Limb (tissue), 2 donors: ENCODE results near the gene CGB3.

Source experiments
- DNase-seq, 2 donors: peaks; one replicate each; pipeline ENCODE4 v3.0.0-alpha.2; 2016; ENCODE audit errors: extremely low spot score in 2 of 2

Gene CGB3

DNA sequence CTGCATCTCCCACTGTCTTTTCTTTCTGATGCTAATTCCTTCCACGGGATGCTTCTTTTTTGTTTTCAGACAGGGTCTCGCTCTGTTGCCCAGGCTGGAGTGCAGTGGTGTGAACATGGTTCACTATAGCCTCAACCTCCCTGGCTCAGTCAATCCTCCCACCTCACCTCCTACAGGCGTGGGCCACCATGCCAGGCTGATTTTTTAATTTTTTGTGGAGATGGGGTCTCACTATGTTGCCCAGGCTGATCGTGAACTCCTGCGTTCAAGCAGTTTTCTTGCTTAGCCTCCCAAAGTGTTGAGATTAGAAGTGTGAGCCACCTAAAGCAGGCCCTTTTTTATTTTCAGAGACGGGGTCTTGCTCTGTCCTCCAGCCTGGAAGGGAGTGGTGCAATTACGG, 35.8 kb downstream of the CGB3 start:
- DNase-seq, result no peak

DNA sequence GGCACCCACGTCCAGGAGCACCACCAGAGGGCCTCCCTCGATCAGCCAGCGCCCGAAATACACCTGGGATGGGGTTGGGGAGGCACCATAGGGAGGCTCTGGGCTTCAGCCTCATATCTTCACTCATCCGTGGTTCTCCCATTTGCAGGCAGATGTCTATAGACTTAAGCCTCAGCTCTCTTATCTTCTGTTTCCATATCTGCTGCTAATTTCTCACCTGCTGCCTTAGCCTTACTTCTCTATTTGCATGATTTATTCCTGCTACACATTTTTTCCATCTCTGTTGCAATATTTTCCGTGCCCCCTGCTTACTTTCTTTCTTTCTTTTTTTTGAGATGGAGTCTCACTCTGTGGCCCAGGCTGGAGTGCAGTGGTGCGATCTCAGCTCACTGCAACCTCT, 36.8 kb downstream of the CGB3 start:
- DNase-seq, result no peak

DNA sequence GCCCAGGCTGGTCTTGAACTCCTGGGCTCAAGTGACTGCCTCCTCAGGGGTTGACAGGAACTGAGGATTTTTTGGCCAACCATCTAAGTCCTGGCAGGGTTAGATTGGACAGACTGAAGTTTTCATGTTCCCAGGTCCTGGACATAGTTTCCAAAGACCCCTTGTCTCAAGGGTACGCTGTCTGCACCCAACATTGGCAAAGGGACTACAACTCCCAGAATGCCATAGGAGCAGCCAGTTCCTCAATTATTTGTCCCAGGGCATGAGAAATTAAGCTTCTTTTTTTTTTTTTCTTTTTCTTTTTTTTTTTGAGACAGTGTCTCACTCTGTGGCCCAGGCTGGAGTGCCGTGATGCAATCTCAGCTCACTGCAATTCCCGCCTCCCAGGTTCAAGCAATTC, 37.9 kb downstream of the CGB3 start:
- DNase-seq, result no peak

DNA sequence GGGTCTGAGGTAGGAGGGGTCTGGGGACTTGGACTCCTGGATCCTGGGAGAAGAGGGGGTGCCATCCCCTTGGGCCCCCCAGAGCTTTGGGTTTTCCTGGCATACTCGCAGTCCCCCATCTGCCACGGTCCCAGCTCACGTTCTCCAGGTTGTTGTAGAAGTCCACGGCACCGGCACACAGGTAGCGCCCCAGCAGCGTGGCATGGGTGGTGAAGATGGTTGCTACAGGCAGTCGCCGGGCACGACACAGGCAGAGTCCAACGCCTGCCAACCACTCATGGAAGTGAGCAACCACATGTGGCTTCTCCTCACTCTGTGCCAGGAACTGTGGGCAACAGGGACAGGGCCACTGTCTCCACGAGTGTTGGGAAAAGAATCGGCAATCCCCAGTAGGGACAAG, 38.4 kb downstream of the CGB3 start:
- no peak for DNase-seq

DNA sequence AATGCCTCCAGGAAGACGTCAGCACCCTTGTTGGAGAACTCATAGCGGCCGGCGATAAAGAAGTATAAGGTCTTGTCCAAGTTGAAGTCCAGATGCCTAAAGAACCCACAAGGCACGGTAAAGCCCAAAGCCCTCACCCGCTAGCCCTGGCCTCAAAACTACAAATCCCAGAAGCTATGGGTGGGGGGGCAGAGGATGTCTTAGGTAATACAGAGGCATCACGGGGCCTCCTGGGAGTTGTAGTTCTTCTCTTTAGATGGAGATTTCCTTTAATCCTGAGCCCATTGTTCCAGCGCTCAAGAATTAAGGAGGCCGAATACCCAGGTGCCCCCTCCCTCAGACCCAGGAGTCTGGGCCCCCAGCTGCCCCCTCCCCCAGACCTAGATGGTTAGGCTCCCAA, 41.9 kb downstream of the CGB3 start:
- no peak for DNase-seq

DNA sequence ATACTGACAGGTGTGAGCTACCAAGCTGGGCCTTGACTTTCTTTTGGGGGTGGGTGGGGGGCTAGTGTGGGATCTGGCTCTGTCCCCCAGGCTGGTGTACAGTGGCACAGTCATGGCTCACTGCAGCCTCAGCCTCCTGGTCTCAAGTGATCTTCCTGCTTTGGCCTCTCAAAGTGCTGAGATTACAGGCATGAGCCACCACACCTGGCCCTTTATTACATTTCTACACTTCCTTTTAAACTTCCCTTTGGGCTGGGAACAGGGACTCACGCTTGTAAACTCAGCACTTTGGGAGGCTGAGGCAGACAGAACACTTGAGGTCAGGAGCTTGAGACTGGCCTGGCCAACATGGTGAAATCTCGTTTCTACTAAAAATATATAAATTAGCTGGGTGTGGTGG, 47.1 kb downstream of the CGB3 start:
- no peak for DNase-seq

DNA sequence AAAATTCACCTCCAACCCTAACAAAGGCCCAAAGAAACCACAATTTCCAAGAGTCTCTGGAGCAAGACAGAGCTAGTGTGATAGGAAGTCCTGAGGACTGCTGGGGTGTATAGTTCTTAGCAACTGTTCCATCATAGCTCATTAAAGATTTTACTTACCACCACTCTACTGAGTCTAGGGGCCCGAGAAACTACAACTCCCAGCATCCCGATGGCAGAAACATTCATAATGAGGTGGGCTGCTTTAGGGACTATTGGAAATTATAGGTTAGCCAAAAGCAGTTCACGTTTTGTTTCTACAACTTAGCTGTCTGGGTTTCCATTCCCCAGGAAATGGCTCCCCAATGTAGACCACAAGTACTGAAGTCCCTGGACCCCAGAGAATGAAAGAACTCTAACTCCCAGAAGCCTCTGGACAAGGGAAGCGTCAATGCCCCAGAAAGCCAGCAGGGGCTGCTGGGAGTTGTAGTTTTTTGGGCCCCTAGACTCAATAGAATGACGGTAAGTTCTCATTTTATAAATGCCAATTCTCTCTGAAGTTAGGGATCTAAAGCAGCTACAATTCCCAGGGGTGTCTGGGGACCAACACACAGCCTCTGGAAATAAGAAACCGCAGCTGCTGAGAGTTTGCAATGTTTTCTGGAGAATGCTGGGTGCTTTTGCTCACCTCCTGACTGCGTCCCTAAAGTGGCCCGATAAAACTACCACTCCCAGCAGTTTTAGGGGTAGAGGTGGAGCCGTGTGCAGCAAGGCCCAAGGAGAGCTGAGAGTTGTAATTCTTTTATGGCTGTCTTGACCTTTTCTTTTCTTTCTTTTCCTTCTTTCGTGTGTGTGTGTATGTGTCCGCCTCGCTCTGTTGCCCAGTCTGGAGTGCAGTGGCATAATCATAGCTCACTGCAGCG, 47.9 kb downstream of the CGB3 start:
- peak in 1 of 2 donors; percentile 61 for DNase-seq
